Uterus (tissue), 4 donors: ENCODE measurements around the gene ZMIZ2. TPM values are rescaled to one million over a fixed set of nuclear protein-coding genes. Genes with fewer than 3 reads are reported as not detected.
A peak's percentile ranks its signal among the peaks of the same experiment; 100 is the strongest.

Experiments
- DNase-seq, 2 donors: peaks; one replicate each; pipeline ENCODE4 v3.0.0-alpha.2; 2019 to 2020
- H3K27ac ChIP-seq, 2 donors: fragments of 200-600 bp; sonication (generic); 1 replicate in 1 of 2; 2 replicates in 1 of 2; pipeline ENCODE4 v1.5.1; 2016 to 2018
- H3K27me3 ChIP-seq, 2 donors: fragments of 200-600 bp; sonication (generic); one replicate each; pipeline ENCODE4 v1.5.1; 2018 to 2019; ENCODE audit warnings: control low read depth in 1 of 2
- H3K36me3 ChIP-seq, 2 donors: fragments of 200-600 bp; sonication (generic); one replicate each; pipeline ENCODE4 v1.5.1; 2019; ENCODE audit warnings: control low read depth in 1 of 2
- H3K4me1 ChIP-seq, 2 donors: fragments of 200-600 bp; sonication (generic); one replicate each; pipeline ENCODE4 v1.5.1; 2018 to 2019; ENCODE audit warnings: control low read depth in 1 of 2
- H3K4me3 ChIP-seq, 2 donors: fragments of 200-600 bp; sonication (generic); 1 replicate in 1 of 2; 2 replicates in 1 of 2; pipeline ENCODE4 v1.5.1; 2018 to 2019; ENCODE audit warnings: mild to moderate bottlenecking in 1 of 2
- H3K9me3 ChIP-seq, 2 donors: fragments of 200-600 bp; sonication (generic); one replicate each; pipeline ENCODE4 v1.5.1; 2019; ENCODE audit warnings: control low read depth in 1 of 2
- POLR2A ChIP-seq, 2 donors: fragments of 450-650 bp; IDR thresholded peaks; one replicate each; pipeline ENCODE4 v1.6.1; 2016; ENCODE audit warnings: antibody characterized with exemption in 2 of 2, mild to moderate bottlenecking in 1 of 2, moderate library complexity in 1 of 2
- intact Hi-C: fragments of 100-400 bp; cut with DNase I; formaldehyde crosslinking; loops from one replicate; pipeline ENCODE4 v1.15.1; 2023; ENCODE audit warnings: low total_unique reads
- total RNA-seq, 4 donors: library from RNA; depleted of rRNA in 3 of 4; stranded (reverse); fragments of >200 nt in 3 of 4; gene quantifications; one replicate each; pipeline versions ENCODE4 v1.1.0 to v1.2.4, GENCODE V29; 2014 to 2023
- TF ChIP-seq, protein P1 (sequence below), 4 experiments: fragments of 200-600 bp in 2 of 4; fragments of 450-650 bp in 2 of 4; sonication (generic) in 2 of 4; IDR thresholded peaks; one replicate each; pipeline ENCODE4 v1.5.1; 2016 to 2019; ENCODE audit warnings: antibody characterized with exemption in 4 of 4, mild to moderate bottlenecking in 2 of 4, moderate library complexity in 1 of 4
- donor health status: DM: yes; HTN: yes; CAD: no.

Gene ZMIZ2
- total RNA-seq, 4 donors from 2014 or later, result 2.8 to 97.0 (median 12.2) TPM

DNA sequence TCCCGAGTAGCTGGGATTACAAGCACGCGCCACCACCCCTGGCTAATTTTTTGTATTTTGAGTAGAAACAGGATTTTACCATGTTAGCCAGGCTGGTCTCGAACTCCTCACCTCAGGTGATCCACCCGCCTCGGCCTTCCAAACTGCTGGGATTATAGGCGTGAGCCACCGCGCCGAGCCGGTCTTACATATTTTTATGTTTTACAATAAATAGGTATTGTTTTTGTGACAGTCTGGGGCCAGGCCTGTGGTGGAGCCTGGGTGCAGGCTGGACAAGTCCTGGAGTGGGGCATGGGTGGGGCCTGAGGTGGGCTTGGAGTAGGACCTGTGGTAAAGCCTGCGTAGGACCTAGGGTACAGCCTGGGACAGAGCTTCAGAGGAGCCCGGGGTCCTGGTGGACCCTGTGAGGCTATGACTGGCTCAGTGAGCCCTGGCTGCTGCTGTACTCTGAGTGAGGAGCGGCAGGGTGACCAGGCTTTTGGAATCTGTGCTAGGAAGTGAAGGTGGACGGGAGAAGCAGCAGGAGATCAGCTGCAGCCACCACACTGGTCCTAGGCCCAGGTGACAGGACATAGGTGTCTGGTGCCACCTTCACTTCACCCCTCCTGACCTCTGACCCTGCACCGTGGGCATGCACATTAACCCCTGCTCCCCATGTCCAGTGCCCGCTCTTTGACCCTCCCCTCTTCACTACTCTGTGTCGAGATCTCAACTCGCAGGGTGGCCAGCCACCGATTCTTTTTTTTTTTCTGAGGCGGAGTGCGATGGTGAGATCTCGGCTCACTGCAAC is 9.6 kb upstream of the ZMIZ2 start:
- no peak overlapping the region for H3K27ac ChIP-seq
- H3K9me3 ChIP-seq, result no peaks in the 10 kb centered on the region
- no peak for DNase-seq
- H3K4me1 ChIP-seq, result no peaks in the 10 kb centered on the region
- TF ChIP-seq, protein P1, sequence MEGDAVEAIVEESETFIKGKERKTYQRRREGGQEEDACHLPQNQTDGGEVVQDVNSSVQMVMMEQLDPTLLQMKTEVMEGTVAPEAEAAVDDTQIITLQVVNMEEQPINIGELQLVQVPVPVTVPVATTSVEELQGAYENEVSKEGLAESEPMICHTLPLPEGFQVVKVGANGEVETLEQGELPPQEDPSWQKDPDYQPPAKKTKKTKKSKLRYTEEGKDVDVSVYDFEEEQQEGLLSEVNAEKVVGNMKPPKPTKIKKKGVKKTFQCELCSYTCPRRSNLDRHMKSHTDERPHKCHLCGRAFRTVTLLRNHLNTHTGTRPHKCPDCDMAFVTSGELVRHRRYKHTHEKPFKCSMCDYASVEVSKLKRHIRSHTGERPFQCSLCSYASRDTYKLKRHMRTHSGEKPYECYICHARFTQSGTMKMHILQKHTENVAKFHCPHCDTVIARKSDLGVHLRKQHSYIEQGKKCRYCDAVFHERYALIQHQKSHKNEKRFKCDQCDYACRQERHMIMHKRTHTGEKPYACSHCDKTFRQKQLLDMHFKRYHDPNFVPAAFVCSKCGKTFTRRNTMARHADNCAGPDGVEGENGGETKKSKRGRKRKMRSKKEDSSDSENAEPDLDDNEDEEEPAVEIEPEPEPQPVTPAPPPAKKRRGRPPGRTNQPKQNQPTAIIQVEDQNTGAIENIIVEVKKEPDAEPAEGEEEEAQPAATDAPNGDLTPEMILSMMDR (IDR thresholded peaks at IDR 0.05), result no peak
- no peak for TF ChIP-seq POLR2A (IDR thresholded peaks at IDR 0.05)
- H3K36me3 ChIP-seq, result no peaks in the 10 kb centered on the region
- H3K4me3 ChIP-seq, result no peak overlapping the region
- H3K27me3 ChIP-seq, result no peaks in the 10 kb centered on the region
- intact Hi-C loops, result no loop called here

DNA sequence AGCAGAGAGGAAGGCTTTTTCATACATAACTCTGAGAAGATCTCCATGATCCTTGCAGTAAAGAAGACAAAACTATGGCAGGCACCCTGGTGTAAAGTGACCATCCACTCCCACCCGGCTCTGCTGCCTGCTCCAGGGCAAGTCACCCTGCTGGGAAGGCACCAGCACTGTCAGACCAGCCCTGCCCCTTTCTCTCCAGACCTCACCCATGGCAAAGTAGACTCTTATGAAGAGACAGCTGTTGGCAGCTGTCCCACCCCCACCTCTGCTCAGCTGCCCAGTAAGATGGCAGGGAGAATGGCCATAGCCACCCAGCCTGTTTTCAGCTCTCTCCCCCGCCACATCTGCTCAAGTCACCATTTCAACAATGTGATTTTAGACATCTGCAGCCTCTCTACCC is 8.6 kb upstream of the ZMIZ2 start:
- intact Hi-C loops, result no loop called here
- TF ChIP-seq POLR2A (IDR thresholded peaks at IDR 0.05), result no peak
- TF ChIP-seq, protein P1 (IDR thresholded peaks at IDR 0.05), result no peak
- Histone ChIP-seq H3K4me3 (no peak overlapping the region), H3K36me3 (no peaks in the 10 kb centered on the region), H3K4me1 (no peaks in the 10 kb centered on the region), H3K9me3 (no peaks in the 10 kb centered on the region), H3K27me3 (no peaks in the 10 kb centered on the region), H3K27ac (no peak overlapping the region)
- no peak for DNase-seq

DNA sequence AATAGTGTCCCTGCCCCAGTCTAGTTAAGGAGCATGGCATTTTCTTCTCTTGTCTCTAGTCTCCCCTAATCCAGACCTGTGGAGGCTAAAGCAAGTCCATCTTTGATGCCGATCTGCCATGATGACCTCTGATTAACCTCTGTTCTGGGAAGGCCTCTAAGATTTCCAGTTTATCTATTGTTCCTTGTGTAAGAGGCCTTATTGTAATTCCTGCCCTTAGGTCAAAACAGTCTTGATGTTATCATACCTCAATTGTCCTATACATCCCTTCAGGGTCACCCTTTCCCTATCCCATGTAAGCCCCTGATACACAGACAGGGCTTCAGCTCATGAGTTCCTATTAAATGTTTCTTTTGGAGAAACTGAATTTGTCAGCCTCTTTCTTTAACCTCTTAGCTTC is 4.9 kb upstream of the ZMIZ2 start:
- Histone ChIP-seq H3K4me3 (no peak overlapping the region), H3K27ac (no peak overlapping the region), H3K9me3 (no peaks in the 10 kb centered on the region), H3K4me1 (no peaks in the 10 kb centered on the region), H3K27me3 (no peaks in the 10 kb centered on the region), H3K36me3 (no peaks in the 10 kb centered on the region)
- DNase-seq, result no peak
- intact Hi-C loops, result no loop called here
- TF ChIP-seq POLR2A (IDR thresholded peaks at IDR 0.05), result no peak
- TF ChIP-seq, protein P1 (IDR thresholded peaks at IDR 0.05), result no peak

DNA sequence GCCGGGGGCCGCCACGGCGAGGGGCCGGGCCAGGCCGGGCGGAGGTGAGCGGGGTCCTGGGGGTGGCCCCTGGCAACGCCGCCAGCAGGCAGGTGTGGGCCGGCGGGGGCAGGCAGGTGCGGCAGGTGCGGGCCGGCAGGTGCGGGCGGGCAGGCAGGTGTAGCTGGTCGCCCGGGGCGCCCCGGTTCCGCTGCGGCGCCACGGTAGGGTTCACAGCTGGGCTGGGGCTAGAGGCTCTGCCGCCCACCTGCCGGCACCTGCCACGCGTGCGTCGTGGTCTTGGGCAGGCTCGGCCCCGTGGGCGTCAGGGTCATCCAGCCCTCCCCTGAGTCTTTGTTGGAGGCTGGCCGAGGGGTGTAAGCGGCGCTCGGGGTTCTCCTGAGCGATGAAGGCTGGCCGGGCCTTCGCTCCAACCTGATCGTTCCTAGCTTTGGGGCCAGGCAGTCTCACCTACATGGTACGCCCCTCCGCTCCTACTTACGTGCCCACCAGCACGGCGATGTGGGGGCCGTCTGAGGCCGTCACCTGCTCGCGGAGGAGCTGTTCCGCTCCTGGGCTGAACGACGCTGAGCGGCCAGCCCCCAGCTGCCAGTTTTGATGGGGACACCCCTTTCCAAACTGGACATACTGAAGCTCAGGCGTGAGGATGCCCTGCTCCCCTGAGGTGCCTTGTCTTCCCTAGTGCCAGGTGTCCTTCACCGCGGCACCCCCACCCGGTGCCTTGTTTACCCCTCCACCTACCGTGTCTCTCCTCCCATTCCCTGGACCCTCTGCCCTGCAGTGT is 493 bp downstream of the ZMIZ2 start:
- no peaks in the 10 kb centered on the region for H3K9me3 ChIP-seq
- peak overlapping the region; percentile 69 to 99 for H3K27ac ChIP-seq
- intact Hi-C loops, result no loop called here
- no peaks in the 10 kb centered on the region for H3K36me3 ChIP-seq
- TF ChIP-seq, protein P1 (IDR thresholded peaks at IDR 0.05), result no peak
- TF ChIP-seq POLR2A (IDR thresholded peaks at IDR 0.05), result no peak
- peaks cover 5% of the 10 kb centered on the region in 2 donors for H3K4me1 ChIP-seq
- peak overlapping the region; percentile 64 to 93 for H3K4me3 ChIP-seq
- H3K27me3 ChIP-seq, result no peaks in the 10 kb centered on the region
- no peak for DNase-seq

DNA sequence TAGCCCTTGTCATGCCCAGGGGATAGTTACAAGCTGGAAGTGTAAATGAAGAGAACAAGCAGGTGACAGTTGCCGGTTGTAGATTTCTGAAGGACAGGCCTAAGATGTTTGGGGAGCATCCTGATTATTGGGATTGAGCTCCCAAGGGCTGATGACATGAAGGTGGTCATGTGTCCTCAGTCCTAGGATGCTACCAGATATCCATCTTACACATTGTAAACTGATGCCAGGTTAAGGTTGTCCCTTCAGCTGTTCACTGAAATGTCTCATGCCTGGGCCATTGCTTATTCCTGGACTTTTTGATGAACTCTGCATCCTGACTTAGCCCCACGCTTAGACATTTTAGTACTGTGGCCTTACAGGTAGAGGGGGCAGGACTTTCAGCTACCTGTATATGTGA is 1.3 kb downstream of the ZMIZ2 start:
- Histone ChIP-seq H3K27me3 (no peaks in the 10 kb centered on the region), H3K36me3 (no peaks in the 10 kb centered on the region), H3K4me1 (peaks cover 5 to 7% of the 10 kb centered on the region in 2 donors), H3K27ac (no peak overlapping the region), H3K4me3 (no peak overlapping the region), H3K9me3 (no peaks in the 10 kb centered on the region)
- no peak for DNase-seq
- intact Hi-C loops, result no loop called here
- TF ChIP-seq, protein P1 (IDR thresholded peaks at IDR 0.05), result no peak
- TF ChIP-seq POLR2A (IDR thresholded peaks at IDR 0.05), result no peak
